Naive thymus-derived CD4-positive, alpha-beta T cell (primary cell): ENCODE data around the gene ZNF408. TPM values are rescaled to one million over a fixed set of nuclear protein-coding genes. Genes with fewer than 3 reads are reported as not detected.

Source experiments
- ATAC-seq: fragments of 150-1000 bp; cut with Tn5 transposase; 2 replicates; pipeline ENCODE4 v1.10.0; 2021; ENCODE audit warnings: mild to moderate bottlenecking, moderate library complexity
- CTCF ChIA-PET: fragments of 350-600 bp; sonication (Branson Sonifier 250); formaldehyde crosslinking; loops from one replicate; lab custom pipeline; 2021; ENCODE audit warnings: antibody characterized with exemption; lab: Charles Lee
- POLR2A ChIA-PET: fragments of 350-600 bp; sonication (Branson Sonifier 250); formaldehyde crosslinking; loops from one replicate; lab custom pipeline; 2021; ENCODE audit warnings: antibody characterized with exemption, inconsistent platforms; lab: Charles Lee
- DNase-seq, 9 donors: peaks; one replicate each; pipeline versions ENCODE4 v3.0.0 to v3.0.0-alpha.2; 2020 to 2022; ENCODE audit warnings: mixed read lengths in 1 of 9
- H3K27ac ChIP-seq: one replicate; pipeline ENCODE4 v1.7.0; 2013; ENCODE audit warnings: mild to moderate bottlenecking, low read depth, low read length, moderate library complexity
- H3K27me3 ChIP-seq, 2 donors: one replicate each; pipeline ENCODE4 v1.7.0; 2013; ENCODE audit warnings: low read length in 2 of 2, mild to moderate bottlenecking in 2 of 2, moderate library complexity in 2 of 2; ENCODE audit not compliant: control insufficient read depth in 2 of 2, insufficient read depth in 2 of 2
- H3K36me3 ChIP-seq, 3 experiments: 1 replicate in 2 of 3; 2 replicates in 1 of 3; pipeline ENCODE4 v1.7.0; 2013; ENCODE audit warnings: low read length in 3 of 3, mild to moderate bottlenecking in 3 of 3, moderate library complexity in 1 of 3; ENCODE audit not compliant: insufficient read depth in 3 of 3, control insufficient read depth in 2 of 3
- H3K4me1 ChIP-seq, 2 donors: one replicate each; pipeline ENCODE4 v1.7.0; 2013; ENCODE audit warnings: low read length in 2 of 2, mild to moderate bottlenecking in 2 of 2, moderate library complexity in 1 of 2; ENCODE audit not compliant: control insufficient read depth in 2 of 2, insufficient read depth in 2 of 2
- H3K4me3 ChIP-seq: 2 replicates; pipeline ENCODE4 v1.7.0; 2013; ENCODE audit warnings: mild to moderate bottlenecking, low read length
- H3K9me3 ChIP-seq, 3 experiments: 1 replicate in 2 of 3; 2 replicates in 1 of 3; pipeline ENCODE4 v1.7.0; 2013; ENCODE audit warnings: low read length in 3 of 3; ENCODE audit not compliant: control insufficient read depth in 2 of 3
- H3K27ac Mint-ChIP-seq, 9 donors: one replicate each; pipeline ENCODE4 v1.8.0; 2020 to 2022; ENCODE audit warnings: mixed read lengths in 9 of 9, mild to moderate bottlenecking in 8 of 9, moderate library complexity in 5 of 9, inconsistent platforms in 2 of 9
- H3K27me3 Mint-ChIP-seq, 5 donors: one replicate each; pipeline ENCODE4 v1.8.0; 2021 to 2022; ENCODE audit warnings: mixed read lengths in 5 of 5, mild to moderate bottlenecking in 1 of 5
- H3K36me3 Mint-ChIP-seq, 5 donors: one replicate each; pipeline ENCODE4 v1.8.0; 2020 to 2022; ENCODE audit warnings: mixed read lengths in 5 of 5, mild to moderate bottlenecking in 3 of 5, inconsistent platforms in 1 of 5
- H3K4me1 Mint-ChIP-seq, 7 donors: one replicate each; pipeline ENCODE4 v1.8.0; 2020 to 2022; ENCODE audit warnings: mixed read lengths in 7 of 7, mild to moderate bottlenecking in 3 of 7, inconsistent platforms in 1 of 7
- H3K4me3 Mint-ChIP-seq, 10 donors: one replicate each; pipeline ENCODE4 v1.8.0; 2020 to 2022; ENCODE audit warnings: mild to moderate bottlenecking in 10 of 10, mixed read lengths in 10 of 10, moderate library complexity in 6 of 10, inconsistent platforms in 2 of 10
- H3K9me3 Mint-ChIP-seq, 11 donors: one replicate each; pipeline ENCODE4 v1.8.0; 2020 to 2022; ENCODE audit warnings: mixed read lengths in 11 of 11, mild to moderate bottlenecking in 4 of 11, inconsistent platforms in 1 of 11, moderate library complexity in 1 of 11
- intact Hi-C, 2 donors: fragments of 100-400 bp; cut with micrococcal nuclease; formaldehyde crosslinking; loops; one replicate each; pipeline ENCODE4 v1.15.1; 2023
- polyA plus RNA-seq, 2 donors: library from polyadenylated mRNA; unstranded; fragments of 300-500 nt; fragmentation: Illumina TruSeq; gene quantifications; one replicate each; pipeline ENCODE4 v1.2.3, GENCODE V29; 2021
- total RNA-seq, 6 experiments: library from RNA in 5 of 6; stranded (reverse) in 5 of 6; gene quantifications; 1 replicate in 5 of 6; 2 replicates in 1 of 6; pipeline ENCODE4 v1.2.3 and lab custom pipeline; 2021 to 2026

Gene ZNF408
- total and polyA plus RNA-seq, 7 experiments from 2014 or later = 7.0 to 20.0 (median 14.1) TPM

- H3K4me3 Mint-ChIP-seq = no peak overlapping the region
- DNase-seq (no peak), ATAC-seq (no peak)
- H3K9me3 ChIP-seq = no peaks in the 10 kb centered on the region
- CTCF ChIA-PET = no interaction called here
- no peaks in the 10 kb centered on the region for H3K4me1 ChIP-seq
- no peak overlapping the region for H3K4me3 ChIP-seq
- H3K36me3 ChIP-seq = peaks cover 2 to 95% (median 27%) of the 10 kb centered on the region in 3 experiments
- H3K27ac Mint-ChIP-seq = peak overlapping the region in 4 of 9 donors; percentile 14 to 64 (median 26)
- H3K27me3 ChIP-seq = no peaks in the 10 kb centered on the region
- no peaks in the 10 kb centered on the region for H3K9me3 Mint-ChIP-seq
- POLR2A ChIA-PET = interaction anchor here (0.8 kb wide), 1 partner anchor 9 kb away, joined by 3 read pairs; no protein-coding TSS in a partner anchor
- H3K27me3 Mint-ChIP-seq = no peaks in the 10 kb centered on the region
- peaks cover 10 to 58% (median 19%) of the 10 kb centered on the region in 5 donors for H3K36me3 Mint-ChIP-seq
- H3K4me1 Mint-ChIP-seq = peaks cover 0 to 6% (median 2%) of the 10 kb centered on the region in 7 donors
- intact Hi-C loops = no loop called here
- H3K27ac ChIP-seq = no peak overlapping the region
These were observed 38.5 kb upstream of the ZNF408 start for GRCh38 chr11:46662366-46662765.

- Histone ChIP-seq H3K4me3 (no peak overlapping the region), H3K9me3 (no peaks in the 10 kb centered on the region), H3K4me1 (no peaks in the 10 kb centered on the region), H3K27me3 (no peaks in the 10 kb centered on the region), H3K36me3 (peaks cover 0 to 96% (median 27%) of the 10 kb centered on the region in 3 experiments), H3K27ac (no peak overlapping the region)
- Mint-ChIP-seq H3K27me3 (no peaks in the 10 kb centered on the region), H3K27ac (peak overlapping the region in 2 of 9 donors; percentile 72 to 87), H3K9me3 (no peaks in the 10 kb centered on the region), H3K4me1 (peaks cover 0 to 9% (median 2%) of the 10 kb centered on the region in 7 donors), H3K4me3 (no peak overlapping the region), H3K36me3 (peaks cover 8 to 60% (median 15%) of the 10 kb centered on the region in 5 donors)
- DNase-seq (no peak), ATAC-seq (no peak)
- POLR2A ChIA-PET = no interaction called here
- intact Hi-C loops = no loop called here
- CTCF ChIA-PET = interaction anchor here (0.8 kb wide), 1 partner anchor 11 kb away, joined by 3 read pairs; no protein-coding TSS in a partner anchor
These were observed 37.4 kb upstream of the ZNF408 start for GRCh38 chr11:46663277-46663940.

- Histone ChIP-seq H3K4me1 (peaks cover under 1 to 9% of the 10 kb centered on the region in 2 donors), H3K4me3 (no peak overlapping the region), H3K27ac (no peak overlapping the region), H3K27me3 (no peaks in the 10 kb centered on the region), H3K9me3 (no peaks in the 10 kb centered on the region), H3K36me3 (peaks cover 5 to 96% (median 27%) of the 10 kb centered on the region in 3 experiments)
- Mint-ChIP-seq H3K27me3 (no peaks in the 10 kb centered on the region), H3K4me1 (peaks cover 5 to 20% (median 11%) of the 10 kb centered on the region in 7 donors), H3K27ac (peak overlapping the region in 6 of 9 donors; percentile 17 to 89 (median 50)), H3K9me3 (no peaks in the 10 kb centered on the region), H3K36me3 (peaks cover 14 to 61% (median 16%) of the 10 kb centered on the region in 5 donors), H3K4me3 (no peak overlapping the region)
- ChIA-PET CTCF (no interaction called here), POLR2A (no interaction called here)
- ATAC-seq (no peak), DNase-seq (no peak)
- intact Hi-C loops = no loop called here
These were observed 36.2 kb upstream of the ZNF408 start for GRCh38 chr11:46664612-46665011.

GRCh38 chr11:46665356-46665755 lies 35.5 kb upstream of the ZNF408 start:
- Histone ChIP-seq H3K27ac (no peak overlapping the region), H3K4me3 (no peak overlapping the region), H3K36me3 (peaks cover 9 to 92% (median 25%) of the 10 kb centered on the region in 3 experiments), H3K9me3 (no peaks in the 10 kb centered on the region), H3K4me1 (peaks cover 8 to 16% of the 10 kb centered on the region in 2 donors), H3K27me3 (no peaks in the 10 kb centered on the region)
- ChIA-PET CTCF (no interaction called here), POLR2A (no interaction called here)
- DNase-seq (no peak), ATAC-seq (no peak)
- Mint-ChIP-seq H3K36me3 (peaks cover 10 to 57% (median 19%) of the 10 kb centered on the region in 5 donors), H3K4me1 (peaks cover 10 to 27% (median 16%) of the 10 kb centered on the region in 7 donors), H3K9me3 (no peaks in the 10 kb centered on the region), H3K27me3 (no peaks in the 10 kb centered on the region), H3K4me3 (no peak overlapping the region), H3K27ac (no peak overlapping the region)
- intact Hi-C loops = no loop called here

- no peaks in the 10 kb centered on the region for H3K9me3 ChIP-seq
- no peak overlapping the region for H3K27ac ChIP-seq
- Mint-ChIP-seq H3K4me3 (no peak overlapping the region), H3K27me3 (no peaks in the 10 kb centered on the region), H3K27ac (peak overlapping the region in 5 of 9 donors; percentile 14 to 88 (median 72)), H3K9me3 (no peaks in the 10 kb centered on the region), H3K4me1 (peaks cover 19 to 37% (median 26%) of the 10 kb centered on the region in 7 donors), H3K36me3 (peaks cover 10 to 57% (median 22%) of the 10 kb centered on the region in 5 donors)
- no peak overlapping the region for H3K4me3 ChIP-seq
- no peaks in the 10 kb centered on the region for H3K27me3 ChIP-seq
- POLR2A ChIA-PET = no interaction called here
- no peak for DNase-seq
- intact Hi-C loops = no loop called here
- no peak for ATAC-seq
- H3K36me3 ChIP-seq = peaks cover 9 to 83% (median 25%) of the 10 kb centered on the region in 3 experiments
- CTCF ChIA-PET = interaction anchor here (0.7 kb wide), 1 partner anchor 606 kb away, joined by 3 read pairs; no protein-coding TSS in a partner anchor
- peaks cover 17 to 27% of the 10 kb centered on the region in 2 donors for H3K4me1 ChIP-seq
These were observed 34.3 kb upstream of the ZNF408 start for GRCh38 chr11:46666516-46666915.

- intact Hi-C loops = no loop called here
- Histone ChIP-seq H3K36me3 (peaks cover 9 to 79% (median 25%) of the 10 kb centered on the region in 3 experiments), H3K4me3 (no peak overlapping the region), H3K9me3 (no peaks in the 10 kb centered on the region), H3K27me3 (no peaks in the 10 kb centered on the region), H3K4me1 (peaks cover 23 to 32% of the 10 kb centered on the region in 2 donors), H3K27ac (no peak overlapping the region)
- no peak overlapping the region for H3K4me3 Mint-ChIP-seq
- ATAC-seq (no peak), DNase-seq (no peak)
- no peaks in the 10 kb centered on the region for H3K9me3 Mint-ChIP-seq
- H3K4me1 Mint-ChIP-seq = peaks cover 22 to 43% (median 30%) of the 10 kb centered on the region in 7 donors
- peaks cover 10 to 57% (median 25%) of the 10 kb centered on the region in 5 donors for H3K36me3 Mint-ChIP-seq
- H3K27ac Mint-ChIP-seq = peak overlapping the region in 5 of 9 donors; percentile 13 to 88 (median 81)
- ChIA-PET POLR2A (no interaction called here), CTCF (no interaction called here)
- H3K27me3 Mint-ChIP-seq = no peaks in the 10 kb centered on the region
These were observed 33.8 kb upstream of the ZNF408 start for GRCh38 chr11:46667043-46667481.
